Endothelial cell of umbilical vein (primary cell): ENCODE measurements around the gene RTBDN.

Experiments used
- FOS ChIP-seq: IDR thresholded peaks from 2 replicates; pipeline ENCODE4 v1.6.1; 2011; ENCODE audit warnings: mild to moderate bottlenecking, low read length, moderate library complexity, borderline replicate concordance; ENCODE audit not compliant: insufficient read depth
- POLR2A ChIP-seq: IDR thresholded peaks from 2 replicates; pipeline ENCODE4 v1.6.1; 2012; ENCODE audit warnings: low read depth, mild to moderate bottlenecking, control low read depth, low read length
- TF ChIP-seq, protein P1 (sequence below), 2 donors: IDR thresholded peaks; 1 replicate in 1 of 2; 2 replicates in 1 of 2; pipeline ENCODE4 v1.5.1; 2011; ENCODE audit warnings: low read length in 2 of 2, mild to moderate bottlenecking in 2 of 2, moderate library complexity in 2 of 2, control low read depth in 1 of 2, inconsistent platforms in 1 of 2, low read depth in 1 of 2; ENCODE audit not compliant: insufficient read depth in 1 of 2; ENCODE audit errors: extremely low read depth in 1 of 2

DNA sequence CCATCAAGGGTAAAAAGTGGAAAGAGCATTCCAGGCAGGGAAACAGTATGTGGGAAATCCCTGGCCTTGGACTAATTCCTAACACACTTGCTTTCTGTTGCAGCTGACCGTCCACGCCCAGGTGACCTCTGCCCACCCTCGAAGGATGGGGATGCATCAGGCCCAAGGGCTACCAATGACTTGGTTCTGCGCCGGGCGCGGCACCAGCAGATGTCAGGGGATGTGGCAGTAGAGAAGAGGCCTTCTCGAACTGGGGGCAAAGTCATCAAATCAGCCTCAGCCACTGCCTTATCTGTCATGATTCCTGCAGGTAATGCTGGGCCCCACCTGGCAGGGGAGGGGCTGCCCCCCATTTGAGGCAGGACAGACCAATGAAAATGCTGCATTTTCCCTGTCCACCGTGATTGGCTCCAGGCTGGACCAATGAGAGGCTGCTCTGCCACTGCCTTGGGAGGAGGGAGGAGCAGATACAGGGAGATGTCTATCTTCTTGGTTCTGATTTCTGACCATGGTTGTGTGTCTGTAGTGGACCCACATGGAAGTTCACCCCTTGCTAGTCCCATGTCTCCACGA, 34.2 kb upstream of the RTBDN start:
- TF ChIP-seq POLR2A, result no peak
- TF ChIP-seq, protein P1, sequence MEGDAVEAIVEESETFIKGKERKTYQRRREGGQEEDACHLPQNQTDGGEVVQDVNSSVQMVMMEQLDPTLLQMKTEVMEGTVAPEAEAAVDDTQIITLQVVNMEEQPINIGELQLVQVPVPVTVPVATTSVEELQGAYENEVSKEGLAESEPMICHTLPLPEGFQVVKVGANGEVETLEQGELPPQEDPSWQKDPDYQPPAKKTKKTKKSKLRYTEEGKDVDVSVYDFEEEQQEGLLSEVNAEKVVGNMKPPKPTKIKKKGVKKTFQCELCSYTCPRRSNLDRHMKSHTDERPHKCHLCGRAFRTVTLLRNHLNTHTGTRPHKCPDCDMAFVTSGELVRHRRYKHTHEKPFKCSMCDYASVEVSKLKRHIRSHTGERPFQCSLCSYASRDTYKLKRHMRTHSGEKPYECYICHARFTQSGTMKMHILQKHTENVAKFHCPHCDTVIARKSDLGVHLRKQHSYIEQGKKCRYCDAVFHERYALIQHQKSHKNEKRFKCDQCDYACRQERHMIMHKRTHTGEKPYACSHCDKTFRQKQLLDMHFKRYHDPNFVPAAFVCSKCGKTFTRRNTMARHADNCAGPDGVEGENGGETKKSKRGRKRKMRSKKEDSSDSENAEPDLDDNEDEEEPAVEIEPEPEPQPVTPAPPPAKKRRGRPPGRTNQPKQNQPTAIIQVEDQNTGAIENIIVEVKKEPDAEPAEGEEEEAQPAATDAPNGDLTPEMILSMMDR (IDR thresholded peaks at IDR 0.05; ENCODE audit: extremely low read depth in 1 of 2, insufficient read depth in 1 of 2, low read depth in 1 of 2, low read length in 2 of 2), result no peak
- no peak for TF ChIP-seq FOS
